K562 treated with DMSO at 1 percent for 24 hours (cell line): ENCODE results near the gene MTARC2. TPM values are rescaled to one million over a fixed set of nuclear protein-coding genes. Genes with fewer than 3 reads are reported as not detected.

Experiments
- total RNA-seq: library from RNA; unstranded; fragments of 300-600 nt; gene quantifications from 2 replicates; pipeline ENCODE4 v1.2.3, GENCODE V29; 2022; ENCODE audit warnings: low read depth; ENCODE audit not compliant: insufficient read depth

The MTARC2 gene
- 0.53 TPM in 1 of 2 replicates, not detected in the other for total RNA-seq

DNA sequence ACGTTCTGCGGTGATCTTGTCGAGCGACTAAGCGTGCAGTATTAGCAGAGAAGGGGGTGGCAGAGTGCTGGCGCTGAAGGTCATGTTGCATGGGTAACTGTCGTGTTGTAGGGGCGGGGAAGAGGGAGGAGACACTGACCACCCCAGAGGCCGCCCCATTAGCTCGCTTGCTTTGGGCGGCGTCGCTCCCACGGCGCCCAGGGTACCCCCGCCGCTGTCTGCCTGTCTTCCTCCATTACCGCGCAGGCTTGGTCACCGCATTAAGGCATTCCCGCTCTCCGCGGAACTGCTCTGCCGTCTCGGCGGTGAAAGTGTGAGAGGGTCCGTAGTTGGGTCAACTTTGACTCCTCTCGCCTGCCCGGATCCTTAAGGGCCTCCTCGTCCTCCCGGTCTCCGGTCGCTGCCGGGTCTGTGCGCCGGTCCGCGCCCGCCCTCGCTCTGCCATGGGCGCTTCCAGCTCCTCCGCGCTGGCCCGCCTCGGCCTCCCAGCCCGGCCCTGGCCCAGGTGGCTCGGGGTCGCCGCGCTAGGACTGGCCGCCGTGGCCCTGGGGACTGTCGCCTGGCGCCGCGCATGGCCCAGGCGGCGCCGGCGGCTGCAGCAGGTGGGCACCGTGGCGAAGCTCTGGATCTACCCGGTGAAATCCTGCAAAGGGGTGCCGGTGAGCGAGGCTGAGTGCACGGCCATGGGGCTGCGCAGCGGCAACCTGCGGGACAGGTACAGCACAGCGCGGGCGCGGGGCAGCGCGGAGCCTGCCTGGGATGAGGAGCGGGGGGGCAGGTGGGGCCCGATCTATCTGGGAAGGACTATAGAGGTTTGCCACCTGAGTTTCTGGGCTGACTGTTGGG is at the start of gene MTARC2:
Gene MTARC2, plus strand, starts transcription at position 234 of the 846 bp plus-strand sequence. Its CDS starts 210 bp downstream, at position 444.

GRCh38 chr1:220786337-220787068 is 38.4 kb downstream of the MTARC2 start, which contains the start of gene MTARC1:
MTARC1 (plus strand) TSS chr1:220786913; CDS start chr1:220786945, 32 bp downstream.

Other genes starting within 250 kb of the MTARC2 start
- 0.08 TPM in 1 of 2 replicates, not detected in the other for gene MARK1, start 220.2 kb upstream of the MTARC2 start, total RNA-seq
- not detected in 2 replicates for gene C1orf115, start 58.0 kb upstream of the MTARC2 start, total RNA-seq
- gene MTARC1, start 38.6 kb downstream of the MTARC2 start, total RNA-seq, result not detected in 2 replicates
- 5.7 and 6.3 TPM in 2 replicates for gene HLX, start 131.1 kb downstream of the MTARC2 start, total RNA-seq